ENCODE measurements around the gene PYGO2.

The PYGO2 gene

DNA sequence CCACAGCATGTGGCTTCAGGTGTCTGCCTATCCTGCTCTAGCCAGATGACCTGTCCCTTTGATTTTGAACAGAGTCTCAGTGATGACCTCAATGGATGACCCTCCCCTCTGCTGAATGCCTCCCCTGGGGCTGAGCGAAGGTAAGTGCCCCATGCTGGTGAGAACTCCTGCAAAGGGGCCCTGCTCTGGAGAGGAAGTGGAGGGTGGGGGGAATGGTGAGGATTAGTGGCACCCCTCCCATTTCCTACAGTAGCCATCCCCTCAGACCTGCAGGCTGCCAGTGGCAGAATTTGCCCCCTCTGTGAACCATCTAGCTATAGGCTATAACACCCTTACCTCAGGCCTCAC lies 21.4 kb downstream of the PYGO2 start:
- DNase-seq, result no peak
- Mint-ChIP-seq H3K36me3 (peaks cover 2 to 4% of the 10 kb centered on the region in 2 donors), H3K27ac (peak overlapping the region; percentile 20)

DNA sequence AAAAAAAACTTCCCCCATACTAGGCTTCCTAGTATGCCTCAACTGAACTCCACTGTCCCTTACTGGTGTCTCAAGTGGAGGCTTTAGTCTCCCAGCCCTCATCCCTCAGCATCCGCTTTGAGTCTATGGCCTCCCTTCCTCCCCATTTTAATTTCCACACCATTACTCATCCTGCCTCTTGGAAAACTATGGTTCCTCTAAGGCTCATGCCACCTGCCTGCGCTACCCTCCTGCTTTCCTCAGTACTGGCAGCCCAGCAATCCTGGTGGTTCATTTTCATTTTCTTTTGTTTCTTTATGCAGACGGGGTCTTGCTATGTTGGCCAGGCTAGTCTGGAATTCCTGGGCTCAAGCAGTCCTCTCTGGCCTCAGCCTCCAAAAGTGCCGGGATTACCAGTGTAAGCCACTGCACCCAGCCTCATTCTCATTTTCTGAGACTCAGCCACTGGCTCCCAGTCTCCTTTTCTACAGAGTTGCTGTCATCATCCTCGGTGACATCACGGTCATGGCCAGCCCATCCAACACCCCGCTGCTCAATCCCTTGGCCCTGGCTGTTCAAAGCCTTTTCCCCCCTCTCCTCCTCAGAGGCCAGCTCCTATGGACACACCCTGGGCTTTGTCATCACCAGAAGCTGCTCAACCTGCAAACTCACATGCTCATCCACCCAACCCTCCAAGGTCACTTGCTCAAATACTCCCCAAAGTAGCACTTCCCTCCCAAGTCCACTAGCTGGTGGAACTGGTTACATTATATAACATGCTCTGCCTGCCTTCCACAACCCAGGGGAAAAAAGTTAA lies 22.8 kb downstream of the PYGO2 start:
- peaks cover 4% of the 10 kb centered on the region in 2 donors for H3K36me3 Mint-ChIP-seq
- H3K27me3 Mint-ChIP-seq, result no peaks in the 10 kb centered on the region
- no peaks in the 10 kb centered on the region for H3K9me3 Mint-ChIP-seq
- H3K4me3 Mint-ChIP-seq, result peak overlapping the region; percentile 26 to 58
- no peak for ATAC-seq (replicated peaks)
- H3K4me1 Mint-ChIP-seq, result peaks cover 53 to 67% of the 10 kb centered on the region in 2 donors
- H3K27ac Mint-ChIP-seq, result peak overlapping the region; percentile 84
- DNase-seq, result no peak

More for the DNA sequence above, 21.4 kb downstream of the PYGO2 start:
- no peaks in the 10 kb centered on the region for H3K9me3 Mint-ChIP-seq
- no peak for ATAC-seq (replicated peaks)
- H3K27me3 Mint-ChIP-seq, result no peaks in the 10 kb centered on the region
- H3K4me1 Mint-ChIP-seq, result peaks cover 59 to 76% of the 10 kb centered on the region in 2 donors
- H3K4me3 Mint-ChIP-seq, result peak overlapping the region; percentile 18 to 57

DNA sequence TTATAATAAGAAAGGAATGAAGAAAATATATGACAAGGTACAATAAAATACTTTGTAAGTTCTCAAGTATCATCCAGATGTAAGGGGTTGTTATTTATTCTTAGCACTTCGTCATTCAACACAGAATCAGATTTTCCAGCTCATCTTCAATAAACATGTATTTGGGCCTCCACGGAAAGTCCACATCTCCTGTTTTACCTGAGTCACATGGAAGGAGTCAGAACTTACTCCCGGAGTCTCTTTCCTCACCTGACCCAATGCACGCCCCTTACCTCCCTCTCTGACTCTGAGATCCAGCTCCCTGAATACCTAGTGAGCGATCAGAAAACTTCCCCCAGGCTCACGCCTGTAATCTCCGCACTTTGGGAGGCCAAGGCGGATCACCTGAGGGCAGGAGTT lies 23.6 kb downstream of the PYGO2 start:
- no peak for ATAC-seq (replicated peaks)
- peaks cover 46 to 61% of the 10 kb centered on the region in 2 donors for H3K4me1 Mint-ChIP-seq
- no peaks in the 10 kb centered on the region for H3K9me3 Mint-ChIP-seq
- H3K27me3 Mint-ChIP-seq, result no peaks in the 10 kb centered on the region
- DNase-seq, result no peak
- H3K36me3 Mint-ChIP-seq, result peaks cover 4 to 7% of the 10 kb centered on the region in 2 donors
- peak overlapping the region; percentile 99 for H3K27ac Mint-ChIP-seq
- peak overlapping the region; percentile 81 to 96 for H3K4me3 Mint-ChIP-seq

- H3K4me3 Mint-ChIP-seq, result peak overlapping the region; percentile 81 to 96
- peaks cover 4 to 7% of the 10 kb centered on the region in 2 donors for H3K36me3 Mint-ChIP-seq
- ATAC-seq (replicated peaks) (peak; percentile 79 to 84), DNase-seq (peak; percentile 85)
- peak overlapping the region; percentile 99 for H3K27ac Mint-ChIP-seq
- H3K27me3 Mint-ChIP-seq, result no peaks in the 10 kb centered on the region
- H3K4me1 Mint-ChIP-seq, result peaks cover 39 to 55% of the 10 kb centered on the region in 2 donors
- no peaks in the 10 kb centered on the region for H3K9me3 Mint-ChIP-seq
Measured at GRCh38 chr1:154937085-154937987, 24.2 kb downstream of the PYGO2 start.

DNA sequence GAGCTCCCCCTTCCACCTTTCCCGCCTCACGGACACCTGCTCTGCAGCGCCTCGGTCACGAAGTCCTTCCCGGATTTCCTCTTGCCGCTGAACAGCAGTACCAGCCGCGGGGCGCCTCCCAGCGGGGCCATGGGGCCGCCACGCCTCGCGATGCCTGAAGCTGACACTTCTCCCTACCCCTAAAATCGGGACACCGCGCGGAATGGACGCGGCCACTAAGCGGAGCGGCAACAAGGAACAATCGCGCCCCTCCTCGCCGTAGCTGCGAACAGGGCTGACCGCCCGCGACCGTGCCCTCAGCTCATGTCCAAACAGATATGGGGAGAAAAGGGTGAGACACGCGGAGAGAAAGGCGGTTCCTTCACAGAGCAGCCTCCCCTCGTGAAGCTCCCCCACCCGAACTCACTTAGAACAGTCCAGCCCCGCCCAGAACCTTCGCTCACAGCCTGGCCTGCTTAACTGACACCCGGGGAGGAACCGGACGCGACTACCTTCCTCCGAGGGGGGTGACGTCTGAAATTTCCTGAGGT lies 25.0 kb downstream of the PYGO2 start, which contains the start of gene PMVK:
TSS of gene PMVK (minus strand) at position 165 of the 530 bp plus-strand sequence. CDS start at position 131, 34 bp downstream.
- ATAC-seq (replicated peaks) (peak; percentile 85 to 90), DNase-seq (peak; percentile 90)
- Mint-ChIP-seq H3K27ac (peak within 1 kb of the TSS; percentile 99), H3K9me3 (no peaks in the 10 kb centered on the region), H3K36me3 (peaks cover 4 to 9% of the 10 kb centered on the region in 2 donors), H3K4me3 (peak within 1 kb of the TSS; percentile 81 to 96), H3K27me3 (no peaks in the 10 kb centered on the region), H3K4me1 (peaks cover 35 to 48% of the 10 kb centered on the region in 2 donors)

DNA sequence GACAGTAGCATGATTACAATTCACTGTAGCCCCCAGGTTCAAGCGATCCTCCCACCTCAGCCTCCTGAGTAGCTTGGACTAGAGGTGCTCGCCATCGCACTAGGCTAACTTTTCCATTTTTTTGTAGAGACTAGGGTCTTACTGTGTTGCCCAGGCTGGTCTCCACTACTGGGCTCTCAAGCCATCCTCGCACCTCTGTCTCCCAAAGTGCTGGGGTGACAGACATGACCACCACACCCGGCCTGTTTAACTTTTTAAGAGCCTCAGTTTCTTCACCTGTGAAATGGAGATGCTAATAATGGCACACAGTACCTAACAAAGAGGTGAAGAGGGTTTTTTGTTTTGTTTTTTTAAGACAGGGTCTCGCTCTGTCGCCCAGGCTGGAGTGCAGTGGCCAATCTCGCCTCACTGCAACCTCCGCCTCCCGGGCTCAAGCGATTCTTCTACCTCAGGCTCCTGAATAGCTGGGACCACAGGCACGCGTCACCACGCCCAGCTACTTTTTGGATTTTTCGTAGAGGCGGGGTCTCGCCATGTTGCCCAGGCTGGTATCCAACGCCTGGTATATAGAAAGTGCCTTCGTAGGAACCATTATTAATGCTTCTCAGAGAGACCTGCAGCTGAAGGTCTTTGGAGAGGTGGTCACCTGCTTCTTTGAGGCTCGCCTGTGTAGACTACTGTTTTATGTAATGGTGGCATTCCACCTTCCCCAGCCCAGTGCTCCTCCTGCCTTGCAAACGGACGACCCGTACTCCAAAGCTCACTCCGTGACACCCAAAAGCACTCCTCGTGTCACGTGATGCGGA lies 25.6 kb downstream of the PYGO2 start:
- no peaks in the 10 kb centered on the region for H3K9me3 Mint-ChIP-seq
- peaks cover 4 to 9% of the 10 kb centered on the region in 2 donors for H3K36me3 Mint-ChIP-seq
- H3K4me1 Mint-ChIP-seq, result peaks cover 29 to 41% of the 10 kb centered on the region in 2 donors
- peak overlapping the region; percentile 99 for H3K27ac Mint-ChIP-seq
- H3K27me3 Mint-ChIP-seq, result no peaks in the 10 kb centered on the region
- DNase-seq (no peak), ATAC-seq (replicated peaks) (no peak)
- peak overlapping the region; percentile 81 to 96 for H3K4me3 Mint-ChIP-seq

DNA sequence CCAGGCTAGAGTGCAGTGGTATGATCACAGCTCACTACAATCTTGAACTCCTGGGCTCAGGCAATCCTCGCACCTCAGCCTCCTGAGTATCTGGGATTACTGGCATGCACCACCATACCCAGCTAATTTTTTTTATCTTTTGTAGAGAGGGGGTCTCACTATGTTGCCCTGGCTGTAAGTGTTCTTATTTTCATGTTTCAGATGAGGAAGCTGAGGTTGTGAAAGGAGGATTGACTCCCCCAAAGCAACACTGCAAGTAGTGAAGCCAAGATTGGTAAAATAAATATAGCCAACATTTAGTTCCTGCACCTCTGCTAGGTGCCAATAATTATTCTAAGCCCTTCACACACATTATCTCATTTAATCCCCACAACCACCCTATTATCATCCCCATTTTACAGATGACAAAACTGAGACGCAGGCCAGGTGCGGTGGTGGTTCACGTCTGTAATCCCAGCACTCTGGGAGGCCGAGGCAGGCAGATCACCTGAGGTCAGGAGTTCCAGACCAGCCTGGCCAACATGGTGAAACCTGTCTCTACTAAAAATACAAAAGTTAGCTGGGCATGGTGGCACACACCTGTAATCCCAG lies 27.1 kb downstream of the PYGO2 start:
- ATAC-seq (replicated peaks) (no peak), DNase-seq (no peak)
- Mint-ChIP-seq H3K4me1 (peaks cover 24 to 30% of the 10 kb centered on the region in 2 donors), H3K4me3 (peak overlapping the region in 1 of 2 donors; percentile 10), H3K27me3 (no peaks in the 10 kb centered on the region), H3K27ac (no peak overlapping the region), H3K36me3 (peaks cover 11 to 17% of the 10 kb centered on the region in 2 donors), H3K9me3 (no peaks in the 10 kb centered on the region)

DNA sequence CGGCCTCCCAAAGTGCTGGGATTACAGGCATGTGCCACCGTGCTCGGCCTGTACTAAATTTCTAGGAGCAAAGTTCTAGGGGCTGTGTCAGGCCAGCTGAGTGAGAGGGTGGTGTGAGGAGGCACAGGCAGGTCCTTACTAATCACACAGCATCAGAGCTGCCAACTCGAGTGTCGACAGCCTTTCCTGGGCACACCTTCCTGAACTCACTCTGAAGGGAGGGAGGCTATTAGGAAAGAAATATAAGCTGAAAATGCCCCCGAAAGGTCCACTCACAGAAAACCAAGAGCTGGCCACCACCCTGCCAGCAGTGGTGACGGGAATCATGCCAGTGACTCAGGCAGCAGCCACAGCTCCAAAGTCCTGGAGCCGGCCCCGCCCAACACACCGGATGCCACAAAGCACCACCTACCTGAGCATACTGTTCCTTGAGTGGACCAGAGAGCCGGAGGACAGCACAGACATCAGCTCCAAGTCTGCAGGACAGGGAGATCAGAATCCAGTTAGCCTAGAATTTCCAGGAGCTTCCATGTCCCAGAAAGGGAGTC lies 29.6 kb downstream of the PYGO2 start:
- H3K4me1 Mint-ChIP-seq, result peaks cover 15 to 20% of the 10 kb centered on the region in 2 donors
- peaks cover 30% of the 10 kb centered on the region in 2 donors for H3K36me3 Mint-ChIP-seq
- no peak for DNase-seq
- H3K4me3 Mint-ChIP-seq, result no peak overlapping the region
- no peak for ATAC-seq (replicated peaks)
- H3K9me3 Mint-ChIP-seq, result no peaks in the 10 kb centered on the region
- H3K27ac Mint-ChIP-seq, result no peak overlapping the region
- H3K27me3 Mint-ChIP-seq, result no peaks in the 10 kb centered on the region

- no peak for DNase-seq
- ATAC-seq (replicated peaks), result no peak
- no peak overlapping the region for H3K4me3 Mint-ChIP-seq
- H3K27me3 Mint-ChIP-seq, result no peaks in the 10 kb centered on the region
- peaks cover 46 to 65% of the 10 kb centered on the region in 2 donors for H3K36me3 Mint-ChIP-seq
- H3K4me1 Mint-ChIP-seq, result peaks cover 19 to 25% of the 10 kb centered on the region in 2 donors
- H3K27ac Mint-ChIP-seq, result no peak overlapping the region
- no peaks in the 10 kb centered on the region for H3K9me3 Mint-ChIP-seq
Measured at GRCh38 chr1:154926201-154926600, 35.4 kb downstream of the PYGO2 start.

GRCh38 chr1:154925335-154926170 lies 36.0 kb downstream of the PYGO2 start:
- H3K4me1 Mint-ChIP-seq, result peaks cover 19 to 25% of the 10 kb centered on the region in 2 donors
- peak overlapping the region; percentile 68 for H3K27ac Mint-ChIP-seq
- H3K9me3 Mint-ChIP-seq, result no peaks in the 10 kb centered on the region
- ATAC-seq (replicated peaks) (peak; percentile 50 to 60), DNase-seq (no peak)
- H3K4me3 Mint-ChIP-seq, result no peak overlapping the region
- H3K36me3 Mint-ChIP-seq, result peaks cover 46 to 65% of the 10 kb centered on the region in 2 donors
- no peaks in the 10 kb centered on the region for H3K27me3 Mint-ChIP-seq

DNA sequence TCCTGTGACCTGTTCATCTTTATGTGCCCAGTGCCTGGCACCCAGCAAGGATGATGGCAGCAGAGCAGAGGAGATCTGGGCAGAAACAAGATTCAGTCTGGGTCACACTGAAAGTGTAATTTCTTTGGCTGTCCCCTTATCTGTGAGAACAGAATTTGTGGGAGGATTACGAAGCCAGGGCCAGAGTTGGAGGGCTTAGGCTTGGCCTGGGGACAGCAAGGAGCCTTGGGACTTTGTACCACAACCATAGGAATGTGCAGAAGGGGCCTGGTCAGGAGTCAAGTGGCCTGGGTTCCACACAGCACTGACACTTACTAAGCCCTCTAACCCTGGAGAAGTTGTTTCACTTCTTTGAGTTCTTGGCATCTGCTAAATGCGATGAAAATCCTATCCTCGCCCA lies 37.9 kb downstream of the PYGO2 start:
- DNase-seq (no peak), ATAC-seq (replicated peaks) (no peak)
- peaks cover 36 to 56% of the 10 kb centered on the region in 2 donors for H3K36me3 Mint-ChIP-seq

GRCh38 chr1:154913273-154913672 lies 48.3 kb downstream of the PYGO2 start:
- Mint-ChIP-seq H3K4me3 (no peak overlapping the region), H3K36me3 (peaks cover 12% of the 10 kb centered on the region in 2 donors), H3K4me1 (no peaks in the 10 kb centered on the region), H3K27ac (peak overlapping the region; percentile 69), H3K27me3 (no peaks in the 10 kb centered on the region), H3K9me3 (peaks cover 0 to 2% of the 10 kb centered on the region in 2 donors)
- no peak for DNase-seq
- no peak for ATAC-seq (replicated peaks)

More for the DNA sequence above, 37.9 kb downstream of the PYGO2 start:
- Mint-ChIP-seq H3K4me3 (no peak overlapping the region), H3K27me3 (no peaks in the 10 kb centered on the region), H3K27ac (no peak overlapping the region), H3K4me1 (peaks cover 15 to 25% of the 10 kb centered on the region in 2 donors), H3K9me3 (no peaks in the 10 kb centered on the region)

Data from stimulated activated naive B cell treated with anti-CD40 and anti-IgM and Interleukin-4, amounts not matched to agents 10 μg/mL and 1 μg/mL and 100 μg/mL, for 72 hours (primary cell).